ENCODE results near the gene BAHCC1. TPM values are rescaled to one million over a fixed set of nuclear protein-coding genes. Genes with fewer than 3 reads are reported as not detected.
A peak's percentile ranks its signal among the peaks of the same experiment; 100 is the strongest.

The BAHCC1 gene
- total RNA-seq, 2 experiments from 2014 or later = 0.23 to 0.64 TPM

DNA sequence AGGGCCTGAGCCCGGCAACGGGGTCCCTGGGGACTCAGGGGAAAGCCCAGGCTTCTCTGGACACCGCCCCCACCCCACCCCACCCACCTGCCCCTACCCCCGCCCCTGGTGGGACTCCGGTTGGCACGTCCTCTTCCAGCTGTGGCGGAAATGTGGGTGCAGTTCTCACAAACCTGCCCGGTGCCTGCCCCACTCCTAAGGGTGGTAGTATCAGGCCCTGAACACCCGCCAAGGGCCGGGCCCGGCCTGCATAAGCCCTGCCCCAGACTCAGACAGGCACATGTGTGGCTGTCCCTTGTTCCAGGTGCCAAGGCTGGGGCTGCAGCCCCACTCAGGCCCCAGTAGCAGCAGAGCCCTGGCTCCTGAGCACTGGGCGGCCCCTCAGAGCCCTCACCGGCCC, 59.2 kb downstream of the BAHCC1 start:
- no peaks in the 10 kb centered on the region for H3K9me3 Mint-ChIP-seq (ENCODE audit: low read depth)
- H3K27me3 Mint-ChIP-seq = no peaks in the 10 kb centered on the region
- CTCF ChIA-PET = no interaction called here

DNA sequence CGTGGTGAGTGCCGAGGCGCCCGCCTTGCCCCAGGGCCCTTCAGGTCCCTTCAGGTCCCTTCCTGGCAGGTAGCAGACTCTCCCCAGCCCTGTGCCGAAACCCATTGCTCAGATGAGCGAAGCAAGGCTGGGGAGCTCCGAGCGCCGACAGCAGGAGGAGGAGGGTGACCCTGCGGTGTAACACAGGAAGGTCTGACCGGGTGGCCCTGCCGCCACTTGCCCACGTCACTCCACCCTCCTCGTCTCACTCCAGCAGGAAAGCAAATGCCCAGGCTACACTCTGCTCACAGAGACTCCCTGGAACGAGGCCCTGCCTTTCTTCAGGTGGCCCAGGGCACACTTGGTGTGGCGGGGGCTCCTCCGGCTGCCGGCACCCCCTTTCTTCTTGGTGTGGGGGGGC, 60.1 kb downstream of the BAHCC1 start:
- Mint-ChIP-seq H3K27me3 (no peaks in the 10 kb centered on the region), H3K36me3 (no peaks in the 10 kb centered on the region), H3K9me3 (ENCODE audit: low read depth) (no peaks in the 10 kb centered on the region), H3K4me3 (no peak overlapping the region), H3K27ac (no peak overlapping the region), H3K4me1 (peaks cover 12% of the 10 kb centered on the region)
- no peak for ATAC-seq
- CTCF ChIA-PET = interaction anchor here (0.6 to 2.1 kb wide), 2 partner anchors 29 to 881 kb away, joined by 5 to 6 read pairs; no protein-coding TSS in a partner anchor
- no peak for DNase-seq

More for the DNA sequence above, 59.2 kb downstream of the BAHCC1 start:
- ATAC-seq (no peak), DNase-seq (no peak)
- Mint-ChIP-seq H3K4me3 (no peak overlapping the region), H3K4me1 (peaks cover 12% of the 10 kb centered on the region), H3K27ac (no peak overlapping the region), H3K36me3 (no peaks in the 10 kb centered on the region)

DNA sequence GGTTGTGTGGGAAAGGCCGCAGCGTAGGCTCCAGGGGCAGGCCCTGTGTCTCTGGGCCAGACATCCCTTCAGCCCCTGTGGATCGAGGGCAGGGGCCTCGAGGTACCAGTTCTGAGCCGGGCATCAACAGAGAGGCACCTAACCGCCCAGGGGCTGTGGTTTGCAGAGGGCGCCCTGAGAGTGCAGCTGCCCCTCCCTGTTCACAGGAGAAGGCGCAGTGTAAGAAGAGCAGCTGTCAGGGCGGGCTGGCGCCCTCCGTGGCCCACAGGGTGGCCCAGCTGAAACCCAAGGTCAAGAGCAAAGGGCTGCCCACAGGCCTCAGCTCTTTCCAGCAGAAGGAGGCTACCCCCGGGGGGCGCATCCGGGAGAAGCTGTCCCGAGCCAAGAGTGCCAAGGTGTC, 60.8 kb downstream of the BAHCC1 start:
- H3K9me3 Mint-ChIP-seq (ENCODE audit: low read depth) = no peaks in the 10 kb centered on the region
- H3K4me1 Mint-ChIP-seq = peaks cover 12% of the 10 kb centered on the region
- no peaks in the 10 kb centered on the region for H3K27me3 Mint-ChIP-seq
- CTCF ChIA-PET = interaction anchor here (2.1 kb wide), 1 partner anchor 29 kb away, joined by 6 read pairs; no protein-coding TSS in a partner anchor
- no peaks in the 10 kb centered on the region for H3K36me3 Mint-ChIP-seq
- H3K27ac Mint-ChIP-seq = no peak overlapping the region
- DNase-seq (no peak), ATAC-seq (no peak)
- H3K4me3 Mint-ChIP-seq = no peak overlapping the region

DNA sequence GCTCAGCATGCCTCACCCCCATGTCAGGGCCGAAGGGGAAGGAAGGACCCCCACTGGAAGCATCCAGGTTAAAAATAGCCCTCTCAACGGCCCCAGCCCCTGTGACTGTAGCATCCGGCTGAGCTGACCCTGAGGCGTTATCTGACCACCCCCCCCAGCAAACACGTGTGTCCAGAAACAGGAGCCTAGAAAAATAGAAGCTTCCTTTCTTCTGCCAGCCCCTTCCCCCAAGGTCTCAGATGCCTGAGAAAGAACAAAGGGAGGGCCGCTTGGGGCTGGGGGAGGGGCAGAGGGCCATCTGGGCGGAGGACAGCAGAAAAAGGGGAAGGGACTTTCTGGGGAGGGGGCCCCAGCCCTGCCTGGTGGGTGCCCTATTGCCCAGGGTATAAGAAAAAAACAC, 61.5 kb downstream of the BAHCC1 start:
- no peaks in the 10 kb centered on the region for H3K27me3 Mint-ChIP-seq
- ATAC-seq (no peak), DNase-seq (no peak)
- CTCF ChIA-PET = interaction anchor here (2.1 kb wide), 1 partner anchor 28 kb away, joined by 6 read pairs; no protein-coding TSS in a partner anchor
- H3K36me3 Mint-ChIP-seq = no peaks in the 10 kb centered on the region
- no peak overlapping the region for H3K27ac Mint-ChIP-seq
- no peak overlapping the region for H3K4me3 Mint-ChIP-seq
- no peaks in the 10 kb centered on the region for H3K9me3 Mint-ChIP-seq (ENCODE audit: low read depth)
- H3K4me1 Mint-ChIP-seq = peaks cover 12% of the 10 kb centered on the region

DNA sequence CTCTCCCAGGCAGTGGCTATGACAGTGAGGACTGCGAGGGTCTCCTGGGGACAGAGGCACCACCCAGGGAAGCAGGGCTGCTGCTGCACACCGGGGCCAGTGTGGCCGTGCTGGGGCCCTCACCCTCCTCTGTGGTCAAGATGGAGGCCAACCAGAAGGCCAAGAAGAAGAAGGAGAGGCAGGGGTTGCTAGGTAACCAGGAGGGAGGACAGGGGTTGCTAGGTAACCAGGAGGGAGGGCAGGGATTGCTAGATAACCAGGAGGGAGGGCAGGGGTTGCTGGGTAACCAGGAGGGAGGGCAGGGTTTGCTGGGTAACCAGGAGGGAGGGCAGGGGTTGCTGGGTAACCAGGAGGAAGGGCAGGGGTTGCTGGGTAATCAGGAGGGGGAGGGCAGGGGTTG, 62.1 kb downstream of the BAHCC1 start:
- Mint-ChIP-seq H3K27ac (peak overlapping the region; percentile 43), H3K9me3 (ENCODE audit: low read depth) (no peaks in the 10 kb centered on the region), H3K4me1 (peaks cover 12% of the 10 kb centered on the region), H3K36me3 (no peaks in the 10 kb centered on the region), H3K27me3 (no peaks in the 10 kb centered on the region), H3K4me3 (no peak overlapping the region)
- CTCF ChIA-PET = interaction anchor here (2.1 kb wide), 1 partner anchor 27 kb away, joined by 6 read pairs; no protein-coding TSS in a partner anchor
- ATAC-seq (no peak), DNase-seq (no peak)

- no peaks in the 10 kb centered on the region for H3K36me3 Mint-ChIP-seq
- no peak for DNase-seq
- no peak overlapping the region for H3K4me3 Mint-ChIP-seq
- no peaks in the 10 kb centered on the region for H3K9me3 Mint-ChIP-seq (ENCODE audit: low read depth)
- H3K4me1 Mint-ChIP-seq = peaks cover 11% of the 10 kb centered on the region
- ATAC-seq = no peak
- H3K27ac Mint-ChIP-seq = no peak overlapping the region
- H3K27me3 Mint-ChIP-seq = no peaks in the 10 kb centered on the region
- CTCF ChIA-PET = no interaction called here
Measured at GRCh38 chr17:81457917-81458555, 62.8 kb downstream of the BAHCC1 start.

GRCh38 chr17:81458628-81459027, 63.4 kb downstream of the BAHCC1 start:
- Mint-ChIP-seq H3K4me3 (no peak overlapping the region), H3K4me1 (peaks cover 6% of the 10 kb centered on the region), H3K27ac (no peak overlapping the region), H3K9me3 (ENCODE audit: low read depth) (no peaks in the 10 kb centered on the region), H3K27me3 (no peaks in the 10 kb centered on the region), H3K36me3 (no peaks in the 10 kb centered on the region)
- no peak for DNase-seq
- CTCF ChIA-PET = no interaction called here
- no peak for ATAC-seq

DNA sequence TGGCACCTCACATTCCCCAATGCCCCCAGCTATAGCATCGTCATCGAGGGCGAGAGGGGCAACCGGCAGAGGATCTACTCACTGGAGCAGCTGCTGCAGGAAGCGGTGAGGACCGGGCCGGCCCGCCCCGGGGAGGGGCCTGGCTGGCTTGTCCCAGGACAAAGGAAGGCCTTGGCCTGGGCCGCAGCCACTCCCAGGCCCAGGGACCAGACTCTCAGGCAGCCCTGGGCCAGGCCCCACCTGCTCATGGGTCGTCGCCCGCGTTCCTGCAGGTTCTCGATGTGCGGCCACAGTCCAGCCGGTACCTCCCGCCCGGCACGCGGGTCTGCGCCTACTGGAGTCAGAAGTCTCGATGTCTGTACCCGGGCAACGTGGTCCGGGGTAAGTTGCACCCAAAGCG, 64.0 kb downstream of the BAHCC1 start:
- CTCF ChIA-PET = no interaction called here
- H3K27ac Mint-ChIP-seq = no peak overlapping the region
- no peak for ATAC-seq
- no peak for DNase-seq
- H3K4me3 Mint-ChIP-seq = no peak overlapping the region
- H3K27me3 Mint-ChIP-seq = no peaks in the 10 kb centered on the region
- no peaks in the 10 kb centered on the region for H3K36me3 Mint-ChIP-seq
- H3K9me3 Mint-ChIP-seq (ENCODE audit: low read depth) = no peaks in the 10 kb centered on the region
- H3K4me1 Mint-ChIP-seq = peaks cover under 1% of the 10 kb centered on the region

GRCh38 chr17:81459864-81460263, 64.6 kb downstream of the BAHCC1 start:
- no peak for DNase-seq
- H3K27ac Mint-ChIP-seq = no peak overlapping the region
- no peaks in the 10 kb centered on the region for H3K36me3 Mint-ChIP-seq
- ATAC-seq = no peak
- H3K4me1 Mint-ChIP-seq = no peaks in the 10 kb centered on the region
- no peak overlapping the region for H3K4me3 Mint-ChIP-seq
- H3K9me3 Mint-ChIP-seq (ENCODE audit: low read depth) = no peaks in the 10 kb centered on the region
- no peaks in the 10 kb centered on the region for H3K27me3 Mint-ChIP-seq
- CTCF ChIA-PET = no interaction called here

GRCh38 chr17:81460856-81461460, 65.7 kb downstream of the BAHCC1 start:
- ATAC-seq = no peak
- no peaks in the 10 kb centered on the region for H3K27me3 Mint-ChIP-seq
- DNase-seq = no peak
- H3K36me3 Mint-ChIP-seq = no peaks in the 10 kb centered on the region
- no peak overlapping the region for H3K4me3 Mint-ChIP-seq
- CTCF ChIA-PET = no interaction called here
- no peaks in the 10 kb centered on the region for H3K9me3 Mint-ChIP-seq (ENCODE audit: low read depth)
- no peaks in the 10 kb centered on the region for H3K4me1 Mint-ChIP-seq
- H3K27ac Mint-ChIP-seq = no peak overlapping the region

DNA sequence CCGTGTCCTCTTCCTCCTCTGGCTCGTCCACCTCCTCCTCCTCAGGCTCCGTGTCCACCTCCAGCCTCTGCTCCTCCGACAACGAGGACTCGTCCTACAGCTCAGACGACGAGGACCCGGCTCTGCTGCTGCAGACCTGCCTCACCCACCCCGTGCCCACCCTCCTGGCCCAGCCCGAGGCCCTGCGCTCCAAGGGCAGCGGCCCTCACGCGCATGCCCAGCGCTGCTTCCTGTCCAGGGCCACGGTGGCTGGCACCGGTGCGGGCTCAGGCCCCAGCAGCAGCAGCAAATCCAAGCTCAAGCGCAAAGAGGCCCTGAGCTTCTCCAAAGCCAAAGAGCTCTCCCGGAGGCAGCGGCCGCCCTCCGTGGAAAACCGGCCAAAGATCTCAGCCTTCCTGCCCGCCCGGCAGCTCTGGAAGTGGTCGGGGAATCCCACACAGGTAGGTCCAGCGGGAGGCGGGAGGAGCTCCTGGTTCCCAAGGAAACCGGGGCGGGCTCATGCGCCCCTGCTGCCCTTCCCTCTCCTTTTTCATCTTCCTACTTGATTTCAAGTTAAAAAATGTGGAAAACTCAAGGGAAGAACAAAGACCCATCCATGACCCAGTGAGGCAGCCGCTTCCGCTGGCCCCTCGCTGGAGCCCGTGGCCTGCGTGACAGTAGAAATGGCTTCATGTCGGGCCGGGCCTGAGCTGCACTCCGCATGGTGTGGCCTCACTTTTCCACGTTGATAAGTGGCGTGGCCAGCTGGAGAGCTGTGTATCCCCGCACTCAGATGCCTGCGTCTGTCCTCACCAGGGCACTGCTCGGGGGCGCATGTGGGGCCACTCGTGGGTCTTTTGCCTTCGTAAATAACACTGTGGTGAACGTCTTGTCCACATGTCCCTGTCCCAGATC, 66.6 kb downstream of the BAHCC1 start:
- no peak for DNase-seq
- Mint-ChIP-seq H3K27ac (no peak overlapping the region), H3K4me1 (no peaks in the 10 kb centered on the region), H3K36me3 (no peaks in the 10 kb centered on the region), H3K4me3 (no peak overlapping the region), H3K9me3 (ENCODE audit: low read depth) (no peaks in the 10 kb centered on the region), H3K27me3 (no peaks in the 10 kb centered on the region)
- CTCF ChIA-PET = interaction anchor here (1.0 kb wide), 1 partner anchor 21 kb away, joined by 3 read pairs; no protein-coding TSS in a partner anchor
- no peak for ATAC-seq

GRCh38 chr17:81462506-81463125, 67.4 kb downstream of the BAHCC1 start:
- ATAC-seq (no peak), DNase-seq (no peak)
- no peaks in the 10 kb centered on the region for H3K9me3 Mint-ChIP-seq (ENCODE audit: low read depth)
- no peaks in the 10 kb centered on the region for H3K36me3 Mint-ChIP-seq
- no peaks in the 10 kb centered on the region for H3K27me3 Mint-ChIP-seq
- no peak overlapping the region for H3K27ac Mint-ChIP-seq
- no peak overlapping the region for H3K4me3 Mint-ChIP-seq
- CTCF ChIA-PET = interaction anchor here (1.0 kb wide), 1 partner anchor 22 kb away, joined by 3 read pairs; no protein-coding TSS in a partner anchor
- no peaks in the 10 kb centered on the region for H3K4me1 Mint-ChIP-seq

DNA sequence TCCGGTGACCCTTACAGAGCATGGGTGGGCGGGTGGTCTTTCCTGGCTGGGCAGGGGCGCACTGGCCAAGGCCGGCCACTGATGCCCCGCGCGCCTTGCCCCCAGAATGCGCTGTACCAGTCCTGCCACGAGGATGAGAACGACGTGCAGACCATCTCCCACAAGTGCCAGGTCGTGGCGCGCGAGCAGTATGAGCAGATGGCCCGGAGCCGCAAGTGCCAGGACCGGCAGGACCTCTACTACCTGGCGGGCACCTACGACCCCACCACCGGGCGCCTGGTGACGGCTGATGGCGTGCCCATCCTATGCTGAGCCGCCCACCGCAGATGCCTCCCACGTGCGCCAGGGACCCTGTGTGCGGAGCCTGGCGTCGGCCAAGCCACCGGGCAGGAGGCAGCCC, 68.2 kb downstream of the BAHCC1 start:
- Mint-ChIP-seq H3K27ac (no peak overlapping the region), H3K4me3 (no peak overlapping the region), H3K4me1 (no peaks in the 10 kb centered on the region), H3K36me3 (no peaks in the 10 kb centered on the region), H3K9me3 (ENCODE audit: low read depth) (no peaks in the 10 kb centered on the region), H3K27me3 (no peaks in the 10 kb centered on the region)
- CTCF ChIA-PET = no interaction called here
- DNase-seq (no peak), ATAC-seq (no peak)
